GM23248 (cell line): ENCODE results near the gene FAT1. TPM values are rescaled to one million over a fixed set of nuclear protein-coding genes. Genes with fewer than 3 reads are reported as not detected.

Source experiments
- DNase-seq: peaks from one replicate; pipeline ENCODE4 v3.0.0-alpha.2; 2015
- H2AFZ ChIP-seq: fragments of 200-600 bp; sonication (generic); 2 replicates; pipeline ENCODE4 v1.6.1; 2016; ENCODE audit warnings: antibody characterized with exemption
- H3F3A ChIP-seq: fragments of 200-600 bp; sonication (generic); 2 replicates; pipeline ENCODE4 v1.6.1; 2016; ENCODE audit warnings: mild to moderate bottlenecking, antibody characterized with exemption, mixed run types; ENCODE audit not compliant: insufficient read depth
- H3K27ac ChIP-seq: fragments of 200-600 bp; sonication (generic); 2 replicates; pipeline ENCODE4 v1.5.1; 2016; ENCODE audit warnings: mild to moderate bottlenecking
- H3K27me3 ChIP-seq: fragments of 200-600 bp; sonication (generic); replicated peaks from 2 replicates; pipeline ENCODE4 v1.6.1; 2016; ENCODE audit warnings: mild to moderate bottlenecking; ENCODE audit not compliant: insufficient read depth
- H3K36me3 ChIP-seq: fragments of 200-600 bp; sonication (generic); 2 replicates; pipeline ENCODE4 v1.6.1; 2016; ENCODE audit warnings: low read depth, mild to moderate bottlenecking
- H3K4me1 ChIP-seq: fragments of 200-600 bp; sonication (generic); 2 replicates; pipeline ENCODE4 v1.6.1; 2016; ENCODE audit warnings: mild to moderate bottlenecking; ENCODE audit not compliant: insufficient read depth
- H3K4me2 ChIP-seq: fragments of 200-600 bp; sonication (generic); one replicate; pipeline ENCODE4 v1.6.1; 2016; ENCODE audit warnings: mild to moderate bottlenecking; ENCODE audit not compliant: unreplicated experiment
- H3K4me3 ChIP-seq: fragments of 200-600 bp; sonication (generic); 2 replicates; pipeline ENCODE4 v1.5.1; 2016; ENCODE audit warnings: mild to moderate bottlenecking
- H3K79me2 ChIP-seq: fragments of 200-600 bp; sonication (generic); 2 replicates; pipeline ENCODE4 v1.6.1; 2016; ENCODE audit warnings: mild to moderate bottlenecking; ENCODE audit not compliant: insufficient read depth
- H3K9ac ChIP-seq: fragments of 200-600 bp; sonication (generic); 2 replicates; pipeline ENCODE4 v1.6.1; 2016; ENCODE audit warnings: mild to moderate bottlenecking
- H3K9me2 ChIP-seq: fragments of 200-600 bp; sonication (generic); 2 replicates; pipeline ENCODE4 v1.6.1; 2016; ENCODE audit warnings: mixed run types, mild to moderate bottlenecking, moderate library complexity; ENCODE audit not compliant: insufficient read depth
- H3K9me3 ChIP-seq: fragments of 200-600 bp; sonication (generic); one replicate; pipeline ENCODE4 v1.6.1; 2017; ENCODE audit warnings: low read depth
- H4K20me1 ChIP-seq: fragments of 200-600 bp; sonication (generic); 2 replicates; pipeline ENCODE4 v1.6.0; 2016; ENCODE audit not compliant: insufficient read depth
- EZH2 ChIP-seq: fragments of 200-600 bp; sonication (generic); IDR thresholded peaks from 2 replicates; pipeline ENCODE4 v1.6.1; 2018; ENCODE audit warnings: antibody characterized with exemption, mild to moderate bottlenecking; ENCODE audit not compliant: insufficient read depth, poor library complexity, severe bottlenecking
- EZH2phosphoT487 ChIP-seq: fragments of 200-600 bp; sonication (generic); IDR thresholded peaks from 2 replicates; pipeline ENCODE4 v1.6.1; 2018; ENCODE audit warnings: antibody characterized with exemption, moderate library complexity, mild to moderate bottlenecking, low read depth; ENCODE audit not compliant: insufficient read depth
- WGBS, 2 experiments: methylation state at CpG; one replicate each; pipeline ENCODE4 v1.1.6; 2015 to 2017; ENCODE audit warnings: low lambda C conversion rate in 2 of 2, low coverage in 1 of 2; ENCODE audit errors: missing lambda C conversion rate in 2 of 2; 5-methylcytosine and 5-hydroxymethylcytosine counted together
- in situ Hi-C: fragments of 300-500 bp; cut with MboI; formaldehyde crosslinking; loops from 2 replicates; pipeline ENCODE4 v1.15.0; 2020
- polyA plus RNA-seq: library from polyadenylated mRNA; unstranded; fragments of >200 nt; fragmentation: Nextera tagmentation; extraction: Ambion mirVana; gene quantifications from 2 replicates; pipeline ENCODE4 v1.2.1, GENCODE V29; 2016
- total RNA-seq: library from RNA; depleted of rRNA; stranded (reverse); fragments of >200 nt; shearing (Covaris generic); gene quantifications from 2 replicates; pipeline ENCODE4 v1.2.3, GENCODE V29; 2014

The FAT1 gene
- total and polyA plus RNA-seq, 2 experiments from 2014 or later: 53.3 to 250 TPM

DNA sequence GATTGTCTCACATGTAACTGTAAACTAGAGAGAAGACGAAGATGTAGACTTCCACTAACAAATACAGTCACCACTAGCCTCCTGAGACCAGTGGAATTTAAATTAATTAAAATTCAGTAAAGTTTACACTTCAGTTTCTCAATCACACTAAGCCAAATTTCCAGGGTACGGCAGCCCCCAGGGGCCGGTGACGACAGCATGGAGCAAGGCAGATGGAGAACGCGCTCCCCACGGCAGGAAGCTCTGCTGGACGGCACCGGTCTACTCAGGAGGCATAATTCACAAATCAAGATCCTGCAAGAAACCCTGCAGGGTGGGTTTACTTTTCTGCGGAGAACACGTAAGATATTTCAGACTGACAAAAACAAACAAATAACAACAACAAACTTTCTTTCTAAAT, 80.7 kb downstream of the FAT1 start:
- Histone ChIP-seq H3K79me2 (peaks cover 83% of the 10 kb centered on the region), H3K4me3 (no peak overlapping the region), H3K36me3 (peaks cover 17% of the 10 kb centered on the region), H3F3A (peaks cover 13% of the 10 kb centered on the region), H3K4me1 (peaks cover 14% of the 10 kb centered on the region), H3K27me3 (no peaks in the 10 kb centered on the region), H2AFZ (no peak overlapping the region), H3K9me2 (no peaks in the 10 kb centered on the region), H3K9ac (no peak overlapping the region), H3K27ac (no peak overlapping the region), H3K4me2 (no peak overlapping the region), H3K9me3 (no peaks in the 10 kb centered on the region), H4K20me1 (no peaks in the 10 kb centered on the region)
- in situ Hi-C loops: no loop called here
- TF ChIP-seq EZH2phosphoT487: no peak
- TF ChIP-seq EZH2: no peak
- 92 to 94% methylated on average over 11 of the region's 11 CpGs for WGBS, 2 experiments
- no peak for DNase-seq

DNA sequence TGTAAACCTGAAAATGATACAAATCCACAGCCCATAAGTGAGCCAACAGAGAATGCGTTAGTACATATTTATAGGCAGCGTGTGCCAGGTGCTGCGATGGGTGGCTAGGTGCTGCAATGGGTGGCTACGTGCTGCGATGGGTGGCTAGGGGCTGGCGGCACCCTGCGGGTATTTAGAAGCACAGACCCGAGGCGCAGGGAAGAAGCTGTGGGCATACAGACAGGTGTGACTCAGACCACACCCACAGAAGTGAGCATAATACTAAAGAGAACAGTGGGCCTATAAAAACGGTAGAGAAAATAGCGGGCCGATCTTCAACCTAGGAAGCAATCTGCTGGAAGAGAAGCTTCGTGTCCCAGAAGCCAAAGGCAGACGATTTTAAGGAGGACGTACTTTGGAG, 81.1 kb downstream of the FAT1 start:
- peaks cover 14% of the 10 kb centered on the region for H3K4me1 ChIP-seq
- peaks cover 13% of the 10 kb centered on the region for H3F3A ChIP-seq
- no peaks in the 10 kb centered on the region for H3K9me3 ChIP-seq
- no peak for DNase-seq
- in situ Hi-C loops: no loop called here
- H4K20me1 ChIP-seq: no peaks in the 10 kb centered on the region
- peaks cover 13% of the 10 kb centered on the region for H3K36me3 ChIP-seq
- H3K9me2 ChIP-seq: no peaks in the 10 kb centered on the region
- H3K9ac ChIP-seq: no peak overlapping the region
- TF ChIP-seq EZH2phosphoT487: no peak
- no peak for TF ChIP-seq EZH2
- H3K27me3 ChIP-seq: no peaks in the 10 kb centered on the region
- H3K4me2 ChIP-seq: no peak overlapping the region
- H3K27ac ChIP-seq: no peak overlapping the region
- WGBS, 2 experiments: 92 to 93% methylated on average over 15 of the region's 15 CpGs
- H3K79me2 ChIP-seq: peaks cover 81% of the 10 kb centered on the region
- no peak overlapping the region for H2AFZ ChIP-seq
- no peak overlapping the region for H3K4me3 ChIP-seq

DNA sequence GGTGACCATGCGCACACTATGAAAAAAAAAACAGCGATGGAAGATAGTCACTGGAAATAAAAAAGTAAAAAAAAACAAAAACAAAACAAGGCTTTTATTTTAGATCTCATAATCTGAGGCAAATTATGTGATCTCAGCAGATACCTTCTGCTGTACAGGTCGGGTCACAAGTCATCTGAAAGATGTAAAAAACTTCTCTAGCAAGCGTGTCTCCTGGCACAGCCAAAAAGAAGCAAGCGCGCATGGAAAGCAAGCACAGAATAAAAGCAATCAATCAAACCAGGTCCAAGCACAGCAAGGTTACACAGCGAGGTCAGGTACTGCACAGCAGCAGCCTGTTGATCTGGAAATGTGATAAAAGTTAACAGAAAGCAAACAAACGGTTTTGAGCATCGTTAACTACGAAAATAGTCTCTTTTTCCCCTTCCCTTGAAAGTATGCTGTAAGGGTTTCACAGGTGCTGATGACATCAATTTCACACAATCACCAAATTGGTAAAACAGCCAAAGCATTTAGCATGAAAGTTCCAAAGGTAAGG, 89.0 kb downstream of the FAT1 start:
- Histone ChIP-seq H3K9ac (no peak overlapping the region), H3K79me2 (peaks cover 25% of the 10 kb centered on the region; the same call in 1 of the 2 replicates), H3K27me3 (no peaks in the 10 kb centered on the region), H3K27ac (no peak overlapping the region), H3K4me3 (no peak overlapping the region), H3K9me2 (no peaks in the 10 kb centered on the region), H3K4me1 (no peaks in the 10 kb centered on the region), H3F3A (0 out of 2 replicates have a peak, but pooled peaks cover 2% of the 10 kb centered on the region), H3K9me3 (no peaks in the 10 kb centered on the region), H3K36me3 (peaks cover 59% of the 10 kb centered on the region), H4K20me1 (no peaks in the 10 kb centered on the region), H3K4me2 (no peak overlapping the region), H2AFZ (no peak overlapping the region)
- DNase-seq: no peak
- no peak for TF ChIP-seq EZH2phosphoT487
- TF ChIP-seq EZH2: no peak
- in situ Hi-C loops: no loop called here
- WGBS, 2 experiments: 94 to 95% methylated on average over 10 of the region's 10 CpGs

DNA sequence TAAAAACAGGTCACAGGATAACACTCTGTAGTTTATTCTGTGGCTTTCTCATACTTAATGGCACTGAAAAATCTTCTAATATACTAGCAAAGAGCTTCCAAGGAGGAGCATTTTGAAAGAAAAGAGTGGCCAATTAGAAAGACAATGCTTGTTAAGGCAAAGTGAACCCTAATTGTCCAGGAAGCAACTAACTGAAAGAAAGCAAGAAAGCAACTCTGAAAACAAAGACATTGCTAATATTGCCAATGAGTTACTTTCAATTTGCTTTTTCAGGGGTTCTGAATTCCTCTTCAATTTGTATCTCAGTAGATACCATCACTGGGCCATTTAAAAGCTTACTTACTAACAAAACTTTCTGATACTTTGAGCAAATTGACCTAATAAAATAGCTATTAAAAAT, 89.8 kb downstream of the FAT1 start:
- in situ Hi-C loops: no loop called here
- H3K27me3 ChIP-seq: no peaks in the 10 kb centered on the region

DNA sequence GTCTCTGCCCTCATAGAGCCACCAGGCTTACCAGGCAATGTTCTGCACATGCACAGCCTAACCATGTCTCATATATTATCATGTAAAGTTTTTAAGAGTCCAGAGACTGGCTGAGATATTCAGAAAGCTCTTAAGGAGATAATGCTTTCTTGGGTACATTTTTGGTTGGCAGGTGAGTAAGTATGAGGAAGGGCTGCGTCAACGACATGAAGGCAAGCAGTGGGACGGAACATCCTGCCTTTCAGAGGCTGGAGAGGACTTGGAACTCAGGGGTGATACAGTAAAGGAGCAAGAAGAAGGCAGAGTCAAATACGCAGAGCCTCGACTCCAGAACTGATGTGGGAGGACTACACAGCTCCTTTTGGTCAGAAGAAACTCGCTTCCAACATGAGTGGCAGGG, 93.5 kb downstream of the FAT1 start:
- peaks cover 8% of the 10 kb centered on the region; the same call in 1 of the 2 replicates for H3K79me2 ChIP-seq

More for the DNA sequence above, 89.8 kb downstream of the FAT1 start:
- no peak for TF ChIP-seq EZH2
- TF ChIP-seq EZH2phosphoT487: no peak
- Histone ChIP-seq H3K9me2 (no peaks in the 10 kb centered on the region), H4K20me1 (no peaks in the 10 kb centered on the region), H3K36me3 (peaks cover 61% of the 10 kb centered on the region), H3K27ac (no peak overlapping the region), H2AFZ (no peak overlapping the region), H3K9ac (no peak overlapping the region), H3F3A (peaks cover 10% of the 10 kb centered on the region), H3K4me1 (no peaks in the 10 kb centered on the region), H3K4me2 (no peak overlapping the region), H3K9me3 (no peaks in the 10 kb centered on the region), H3K4me3 (no peak overlapping the region), H3K79me2 (peaks cover 18% of the 10 kb centered on the region; the same call in 1 of the 2 replicates)
- no peak for DNase-seq

More for the DNA sequence above, 93.5 kb downstream of the FAT1 start:
- no peaks in the 10 kb centered on the region for H3K27me3 ChIP-seq
- TF ChIP-seq EZH2phosphoT487: no peak
- TF ChIP-seq EZH2: no peak
- no peaks in the 10 kb centered on the region for H3K9me3 ChIP-seq
- H3K4me1 ChIP-seq: peaks cover 7% of the 10 kb centered on the region
- no peak for DNase-seq
- no peak overlapping the region for H3K27ac ChIP-seq
- H3K9me2 ChIP-seq: no peaks in the 10 kb centered on the region
- H3K36me3 ChIP-seq: peaks cover 54% of the 10 kb centered on the region
- no peak overlapping the region for H3K4me2 ChIP-seq
- H2AFZ ChIP-seq: no peak overlapping the region
- in situ Hi-C loops: no loop called here
- H3F3A ChIP-seq: peaks cover 34% of the 10 kb centered on the region
- no peaks in the 10 kb centered on the region for H4K20me1 ChIP-seq
- H3K9ac ChIP-seq: no peak overlapping the region
- WGBS, 2 experiments: 97 to 100% methylated on average over 6 of the region's 6 CpGs
- no peak overlapping the region for H3K4me3 ChIP-seq
